HCT116 (cell line): ENCODE measurements around the gene CHURC1. TPM values are rescaled to one million over a fixed set of nuclear protein-coding genes. Genes with fewer than 3 reads are reported as not detected.

ENCODE experiments used
- ATAC-seq: fragments of 200-7000 bp; cut with Tn5 transposase; 2 replicates; pipeline ENCODE4 v1.9.1; 2020; ENCODE audit warnings: mild to moderate bottlenecking, moderate library complexity
- BruUV-seq: library from RNA; stranded (reverse); fragments of 400-500 nt; replicated peaks from 2 replicates; lab custom pipeline; 2021; lab: Mats Ljungman, UMichigan
- CTCF ChIA-PET: fragments of 300-600 bp; sonication (Branson Sonifier 250); formaldehyde crosslinking; loops from one replicate; lab custom pipeline; 2021; ENCODE audit warnings: antibody characterized with exemption; lab: Charles Lee
- POLR2A ChIA-PET: fragments of 300-600, 350-600 bp; sonication (Branson Sonifier 250); formaldehyde crosslinking; loops from one replicate; lab custom pipeline; 2021; ENCODE audit warnings: antibody characterized with exemption; lab: Charles Lee
- RAD21 ChIA-PET, 2 experiments: fragments of 300-600 bp; sonication (Branson Sonifier 250); formaldehyde crosslinking; loops; one replicate each; lab custom pipeline; 2023; ENCODE audit warnings: low total read pairs in 2 of 2; ENCODE audit not compliant: uncharacterized antibody in 2 of 2, unreplicated experiment in 2 of 2, low non-redundant PET in 1 of 2; lab: Charles Lee
- DNase-seq: peaks from one replicate; pipeline ENCODE4 v3.0.0-alpha.2; 2010; ENCODE audit warnings: low read depth, low spot score
- H2AFZ ChIP-seq: fragments of 200-600 bp; shearing (Covaris generic), sonication (generic); 2 replicates; pipeline ENCODE4 v1.6.1; 2017; ENCODE audit warnings: low read depth, mixed run types, mixed read lengths, antibody characterized with exemption, low read length; ENCODE audit not compliant: poor library complexity, severe bottlenecking
- H3K27ac ChIP-seq: 2 replicates; pipeline ENCODE4 v1.5.1; 2012; ENCODE audit warnings: low read depth, low read length
- H3K27me3 ChIP-seq: fragments of 200-600 bp; sonication (generic); 2 replicates; pipeline ENCODE4 v1.6.1; 2016; ENCODE audit warnings: mixed run types, low read length, mixed read lengths; ENCODE audit not compliant: insufficient read depth
- H3K36me3 ChIP-seq, 2 experiments: fragments of 200-500 bp in 1 of 2; fragments of 200-600 bp in 1 of 2; sonication (Bioruptor generic) in 1 of 2; sonication (generic) in 1 of 2; 2 replicates each; pipeline versions ENCODE4 v1.5.1 to v1.6.1; 2014 to 2016; ENCODE audit warnings: low read length in 2 of 2, inconsistent platforms in 1 of 2, mixed read lengths in 1 of 2, mixed run types in 1 of 2; ENCODE audit not compliant: insufficient read depth in 2 of 2, control insufficient read depth in 1 of 2
- H3K4me1 ChIP-seq, 2 experiments: fragments of 200-600 bp in 1 of 2; sonication (generic) in 1 of 2; 2 replicates each; pipeline versions ENCODE4 v1.5.1 to v1.6.1; 2012 to 2017; ENCODE audit warnings: low read length in 2 of 2, inconsistent platforms in 1 of 2, mild to moderate bottlenecking in 1 of 2, mixed read lengths in 1 of 2, mixed run types in 1 of 2, moderate library complexity in 1 of 2; ENCODE audit not compliant: insufficient read depth in 2 of 2, control insufficient read depth in 1 of 2
- H3K4me2 ChIP-seq: fragments of 200-600 bp; sonication (generic); 2 replicates; pipeline ENCODE4 v1.6.1; 2017; ENCODE audit warnings: mixed run types, low read length, mixed read lengths
- H3K4me3 ChIP-seq, 2 experiments: fragments of 200-600 bp in 1 of 2; sonication (generic) in 1 of 2; replicated peaks in 1 of 2; 2 replicates each; pipeline ENCODE4 v1.5.1; 2011 to 2016; ENCODE audit warnings: low read length in 2 of 2, control low read depth in 1 of 2, low read depth in 1 of 2, mild to moderate bottlenecking in 1 of 2, mixed read lengths in 1 of 2, mixed run types in 1 of 2
- H3K79me2 ChIP-seq: fragments of 200-600 bp; sonication (generic); 2 replicates; pipeline ENCODE4 v1.6.1; 2017; ENCODE audit warnings: mild to moderate bottlenecking, mixed run types, low read length, moderate library complexity, mixed read lengths; ENCODE audit not compliant: insufficient read depth
- H3K9ac ChIP-seq: fragments of 200-600 bp; sonication (generic); 2 replicates; pipeline ENCODE4 v1.6.1; 2016; ENCODE audit warnings: low read length, mixed read lengths
- H3K9me2 ChIP-seq: fragments of 200-600 bp; sonication (generic), shearing (Covaris generic); 2 replicates; pipeline ENCODE4 v1.6.1; 2017; ENCODE audit warnings: mixed run types, mild to moderate bottlenecking, moderate library complexity; ENCODE audit not compliant: insufficient read depth
- H3K9me3 ChIP-seq, 2 experiments: fragments of 200-500 bp in 1 of 2; fragments of 200-600 bp in 1 of 2; sonication (Bioruptor generic) in 1 of 2; sonication (generic) in 1 of 2; 2 replicates each; pipeline ENCODE4 v1.6.1; 2014 to 2017; ENCODE audit warnings: low read length in 2 of 2, mixed read lengths in 2 of 2, inconsistent platforms in 1 of 2, low read depth in 1 of 2, mild to moderate bottlenecking in 1 of 2, mixed run types in 1 of 2, moderate library complexity in 1 of 2; ENCODE audit not compliant: control insufficient read depth in 1 of 2, insufficient read depth in 1 of 2
- H4K20me1 ChIP-seq: fragments of 200-600 bp; sonication (generic), shearing (Covaris generic); 2 replicates; pipeline ENCODE4 v1.6.1; 2017; ENCODE audit warnings: mixed run types, mild to moderate bottlenecking, moderate library complexity; ENCODE audit not compliant: insufficient read depth
- ATF3 ChIP-seq: IDR thresholded peaks from 2 replicates; pipeline ENCODE4 v1.6.1; 2012
- CBX3 ChIP-seq: IDR thresholded peaks from 2 replicates; pipeline ENCODE4 v1.6.1; 2012; ENCODE audit warnings: low read depth
- CEBPB ChIP-seq: IDR thresholded peaks from 2 replicates; pipeline ENCODE4 v1.6.1; 2012; ENCODE audit warnings: low read depth
- CTCF ChIP-seq, 3 experiments: fragments of 200-600 bp in 1 of 3; sonication (generic) in 1 of 3; IDR thresholded peaks in 2 of 3; conservative IDR thresholded peaks in 1 of 3; 2 replicates each; pipeline ENCODE4 v1.5.1; 2012 to 2017; ENCODE audit warnings: low read depth in 2 of 3, low read length in 2 of 3, antibody characterized with exemption in 1 of 3, borderline replicate concordance in 1 of 3, control low read depth in 1 of 3, mild to moderate bottlenecking in 1 of 3, mixed read lengths in 1 of 3, mixed run types in 1 of 3, moderate library complexity in 1 of 3; ENCODE audit not compliant: insufficient read depth in 1 of 3
- EGR1 ChIP-seq: IDR thresholded peaks from 2 replicates; pipeline ENCODE4 v1.6.1; 2012; ENCODE audit warnings: low read depth
- ELF1 ChIP-seq: IDR thresholded peaks from 2 replicates; pipeline ENCODE4 v1.6.1; 2012; ENCODE audit warnings: low read depth, borderline replicate concordance
- EZH2 ChIP-seq: fragments of 200-600 bp; sonication (generic); IDR thresholded peaks from 2 replicates; pipeline ENCODE4 v1.6.1; 2017; ENCODE audit warnings: antibody characterized with exemption, mixed run types
- EZH2phosphoT487 ChIP-seq: fragments of 200-600 bp; IDR thresholded peaks from 2 replicates; pipeline ENCODE4 v1.6.1; 2018; ENCODE audit warnings: antibody characterized with exemption, borderline replicate concordance
- FOSL1 ChIP-seq: IDR thresholded peaks from 2 replicates; pipeline ENCODE4 v1.6.1; 2012; ENCODE audit warnings: low read depth
- JUND ChIP-seq: IDR thresholded peaks from 2 replicates; pipeline ENCODE4 v1.6.1; 2012
- MAX ChIP-seq: IDR thresholded peaks from 2 replicates; pipeline ENCODE4 v1.6.1; 2012
- POLR2A ChIP-seq: IDR thresholded peaks from 2 replicates; pipeline ENCODE4 v1.7.0; 2011; ENCODE audit warnings: borderline replicate concordance; ENCODE audit not compliant: insufficient read depth, insufficient read length; ENCODE audit errors: extremely low read depth
- POLR2AphosphoS5 ChIP-seq: IDR thresholded peaks from 2 replicates; pipeline ENCODE4 v1.6.1; 2011; ENCODE audit warnings: mild to moderate bottlenecking, low read depth, low read length, moderate library complexity
- REST ChIP-seq: IDR thresholded peaks from 2 replicates; pipeline ENCODE4 v1.6.1; 2012; ENCODE audit warnings: low read depth
- SIN3A ChIP-seq: IDR thresholded peaks from 2 replicates; pipeline ENCODE4 v1.6.1; 2012; ENCODE audit warnings: low read depth
- SP1 ChIP-seq: IDR thresholded peaks from 2 replicates; pipeline ENCODE4 v1.6.1; 2012; ENCODE audit warnings: low read depth
- TCF7L2 ChIP-seq: IDR thresholded peaks from 2 replicates; pipeline ENCODE4 v1.7.0; 2011; ENCODE audit warnings: borderline replicate concordance, inconsistent platforms; ENCODE audit not compliant: insufficient read depth, insufficient read length; ENCODE audit errors: extremely low read depth
- YY1 ChIP-seq: IDR thresholded peaks from 2 replicates; pipeline ENCODE4 v1.6.1; 2011; ENCODE audit warnings: low read length, low read depth, moderate library complexity, mild to moderate bottlenecking; ENCODE audit not compliant: insufficient replicate concordance; ENCODE audit errors: extremely low read depth
- ZBTB33 ChIP-seq: IDR thresholded peaks from 2 replicates; pipeline ENCODE4 v1.6.1; 2011; ENCODE audit warnings: mild to moderate bottlenecking, low read length, moderate library complexity; ENCODE audit not compliant: insufficient replicate concordance; ENCODE audit errors: extremely low read depth
- intact Hi-C: fragments of 100-400 bp; cut with micrococcal nuclease; formaldehyde crosslinking; loops from 2 replicates; pipeline ENCODE4 v1.10.0; 2022
- total RNA-seq: library from RNA; stranded (reverse); gene quantifications from one replicate; pipeline ENCODE4 v1.2.1, GENCODE V29; 2021; ENCODE audit not compliant: unreplicated experiment

CHURC1 gene
- total RNA-seq, 1 experiment from 2014 or later, result 47.5 TPM

- Histone ChIP-seq H3K27me3 (no peaks in the 10 kb centered on the region), H3K4me2 (no peak overlapping the region), H3K4me1 (no peaks in the 10 kb centered on the region), H3K9me2 (no peaks in the 10 kb centered on the region), H4K20me1 (no peaks in the 10 kb centered on the region), H2AFZ (no peak overlapping the region), H3K27ac (no peak overlapping the region), H3K9ac (no peak overlapping the region), H3K9me3 (no peaks in the 10 kb centered on the region), H3K4me3 (no peak overlapping the region), H3K36me3 (peaks cover 0 to 2% of the 10 kb centered on the region in 2 experiments; a peak in 1 of 4 replicates), H3K79me2 (no peaks in the 10 kb centered on the region; the same call in 1 of the 2 replicates)
- intact Hi-C loops, result no loop called here
- ATAC-seq, result no peak
- ChIA-PET CTCF (no interaction called here), POLR2A (no interaction called here), RAD21 (interaction anchor here in 1 of 2 experiments (0.5 kb wide), 1 partner anchor 270 kb away, joined by 3 read pairs; no protein-coding TSS in a partner anchor)
- TF ChIP-seq CEBPB (no peak), REST (no peak), FOSL1 (no peak), JUND (no peak), YY1 (no peak), CTCF (IDR thresholded peaks at IDR 0.05 in 2 of 3, conservative IDR thresholded peaks at IDR 0.05 in 1 of 3; ENCODE audit: borderline replicate concordance in 1 of 3, insufficient read depth in 1 of 3, low read depth in 2 of 3, low read length in 2 of 3) (no peak), SP1 (no peak), ELF1 (no peak), TCF7L2 (no peak), CBX3 (no peak), POLR2A (no peak), EZH2phosphoT487 (no peak), EGR1 (no peak), MAX (no peak), ZBTB33 (no peak), SIN3A (no peak), EZH2 (no peak), ATF3 (no peak), POLR2AphosphoS5 (no peak)
- DNase-seq, result no peak
- no TSS peak for BruUV-seq
Measured at GRCh38 chr14:64938972-64939816, 24.9 kb downstream of the CHURC1 start.
